HEK293T (cell line): Measurements from ENCODE around the gene ANKRD52.

Source experiments
- FOXM1 ChIP-seq: fragments of 450-650 bp; IDR thresholded peaks from 2 replicates; pipeline ENCODE4 v1.6.1; 2017; ENCODE audit warnings: mild to moderate bottlenecking, borderline replicate concordance
- SP1 ChIP-seq: fragments of 450-650 bp; IDR thresholded peaks from 2 replicates; pipeline ENCODE4 v1.6.1; 2017

DNA sequence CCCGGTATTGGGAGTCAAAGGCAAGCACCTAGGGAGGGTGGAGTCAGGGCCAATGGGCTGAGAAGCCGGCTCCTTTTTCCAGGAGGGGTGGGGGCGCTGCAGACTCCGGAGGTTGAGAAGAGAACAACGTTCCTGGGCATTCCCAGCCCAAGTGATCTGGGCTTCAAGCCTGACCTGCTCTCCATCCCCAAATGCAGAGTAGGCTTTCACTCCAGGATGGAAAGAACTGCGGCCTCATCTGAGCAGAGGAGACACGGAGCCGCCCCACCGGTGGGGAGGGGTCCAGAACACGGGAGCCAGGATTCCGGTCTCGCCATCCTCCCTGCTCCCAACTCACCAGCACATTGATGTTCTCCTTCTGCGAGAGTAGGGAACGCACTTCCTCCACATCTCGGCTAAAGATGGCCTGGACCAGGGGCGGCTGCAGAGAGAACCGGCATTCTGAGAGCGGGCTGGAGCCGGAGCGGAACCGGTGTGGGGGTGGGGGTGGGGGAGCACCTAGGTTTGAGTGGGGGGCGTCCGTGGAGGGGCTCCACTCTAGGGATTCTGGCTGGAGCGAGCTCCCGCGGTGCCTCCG, 605 bp downstream of the ANKRD52 start:
- TF ChIP-seq SP1: no peak
- TF ChIP-seq FOXM1: no peak
